Spleen (tissue), 11 donors: ENCODE data around the gene PHF24. TPM values are rescaled to one million over a fixed set of nuclear protein-coding genes. Genes with fewer than 3 reads are reported as not detected.

ENCODE experiments used
- DNase-seq: peaks from one replicate; pipeline ENCODE4 v3.0.0-alpha.2; 2020
- H3K27ac ChIP-seq, 8 donors: fragments of 200-600 bp; sonication (generic) in 7 of 8; 1 replicate in 4 of 8; 2 replicates in 4 of 8; pipeline versions ENCODE4 v1.5.0 to v1.8.0; 2016 to 2021; ENCODE audit warnings: inconsistent platforms in 4 of 8, mild to moderate bottlenecking in 4 of 8, moderate library complexity in 1 of 8
- H3K27me3 ChIP-seq, 7 donors: fragments of 200-600 bp; sonication (generic) in 6 of 7; replicated peaks in 1 of 7; 1 replicate in 4 of 7; 2 replicates in 3 of 7; pipeline versions ENCODE4 v1.5.0 to v1.8.0; 2016 to 2021; ENCODE audit warnings: inconsistent platforms in 3 of 7, mild to moderate bottlenecking in 1 of 7
- H3K36me3 ChIP-seq, 6 donors: fragments of 200-600 bp; sonication (generic) in 5 of 6; 1 replicate in 4 of 6; 2 replicates in 2 of 6; pipeline versions ENCODE4 v1.5.0 to v1.8.0; 2016 to 2021; ENCODE audit warnings: inconsistent platforms in 2 of 6
- H3K4me1 ChIP-seq, 6 donors: fragments of 200-600 bp; sonication (generic) in 5 of 6; 1 replicate in 3 of 6; 2 replicates in 3 of 6; pipeline versions ENCODE4 v1.5.0 to v1.8.0; 2016 to 2021; ENCODE audit warnings: inconsistent platforms in 3 of 6
- H3K4me3 ChIP-seq, 8 donors: fragments of 200-600 bp; sonication (generic) in 7 of 8; 1 replicate in 4 of 8; 2 replicates in 4 of 8; pipeline versions ENCODE4 v1.5.0 to v1.8.0; 2016 to 2021; ENCODE audit warnings: inconsistent platforms in 4 of 8, mild to moderate bottlenecking in 4 of 8, moderate library complexity in 2 of 8
- H3K9me3 ChIP-seq, 8 donors: fragments of 200-600 bp; sonication (generic) in 7 of 8; 1 replicate in 4 of 8; 2 replicates in 4 of 8; pipeline versions ENCODE4 v1.5.0 to v1.8.0; 2016 to 2021; ENCODE audit warnings: inconsistent platforms in 4 of 8
- CTCF ChIP-seq, 11 experiments: fragments of 200-600 bp in 7 of 11; fragments of 450-650 bp in 4 of 11; sonication (generic) in 4 of 11; IDR thresholded peaks in 8 of 11; conservative IDR thresholded peaks in 3 of 11; 1 replicate in 7 of 11; 2 replicates in 4 of 11; pipeline versions ENCODE4 v1.4.0 to v1.8.0; 2016 to 2021; ENCODE audit warnings: antibody characterized with exemption in 11 of 11, inconsistent platforms in 4 of 11, mild to moderate bottlenecking in 1 of 11
- POLR2A ChIP-seq, 3 donors: fragments of 450-650 bp; IDR thresholded peaks; one replicate each; pipeline ENCODE4 v1.5.1; 2017; ENCODE audit warnings: antibody characterized with exemption in 3 of 3, mild to moderate bottlenecking in 1 of 3
- POLR2AphosphoS5 ChIP-seq, 3 donors: sonication (generic); formaldehyde crosslinking; IDR thresholded peaks; one replicate each; pipeline ENCODE4 v1.5.1; 2017; ENCODE audit warnings: antibody characterized with exemption in 3 of 3
- WGBS, 5 donors: extraction: QIAGEN DNeasy Blood & Tissue Kit in 3 of 5; methylation state at CpG; one replicate each; pipeline versions ENCODE4 v1.1.5 to v1.1.7; 2013 to 2018; 5-methylcytosine and 5-hydroxymethylcytosine counted together
- intact Hi-C: fragments of 100-400 bp; cut with DNase I; formaldehyde crosslinking; loops from one replicate; pipeline ENCODE4 v1.15.0; 2023; ENCODE audit warnings: low total_unique reads
- polyA plus RNA-seq, 3 donors: library from polyadenylated mRNA; stranded (reverse); fragments of 200-250 nt; gene quantifications; one replicate each; pipeline ENCODE4 v1.2.1, GENCODE V29; 2013
- total RNA-seq, 7 donors: library from RNA; depleted of rRNA in 3 of 7; stranded (reverse); fragments of >200 nt in 3 of 7; fragmentation: NEBNext Ultra II Directional in 4 of 7; extraction: Animal tissue kit (Norgen Biotek cat#: 25700) in 4 of 7; gene quantifications; one replicate each; pipeline versions ENCODE4 v1.1.0 to v1.2.1, GENCODE V29; 2016 to 2021
- donor health status: healthy with polysubstance abuse.
- donor health status: DM: no; HTN: no; CAD: no; lungs with moderate emphysema.
- donor health status: DM: no; HTN: no; CAD: no.
- donor health status: Bipolar disorder and iron deficiency.
- donor health status: healthy.
- donor health status: DM: no; HTN: no; CAD: no.
- donor health status: DM: yes; HTN: yes; CAD: no.

Gene PHF24
- total and polyA plus RNA-seq, 10 donors = 0.17 to 2.4 (median 0.37) TPM

- Histone ChIP-seq H3K9me3 (no peaks in the 10 kb centered on the region), H3K4me1 (peaks cover 7 to 64% (median 35%) of the 10 kb centered on the region in 6 donors), H3K27ac (peak overlapping the region in 4 of 8 donors; percentile 2 to 90 (median 52)), H3K4me3 (no peak overlapping the region), H3K27me3 (no peaks in the 10 kb centered on the region), H3K36me3 (peaks cover 0 to 18% (median 0%) of the 10 kb centered on the region in 6 donors)
- no peak for DNase-seq
- no peak for TF ChIP-seq POLR2AphosphoS5 (IDR thresholded peaks at IDR 0.05)
- no peak for TF ChIP-seq POLR2A (IDR thresholded peaks at IDR 0.05)
- TF ChIP-seq CTCF (IDR thresholded peaks at IDR 0.05 in 8 of 11, conservative IDR thresholded peaks at IDR 0.05 in 3 of 11) = no peak
- WGBS, 5 donors = 83 to 86% (median 84%) methylated on average over 10 of the region's 10 CpGs
- intact Hi-C loops = no loop called here
These were observed 38.8 kb downstream of the PHF24 start for GRCh38 chr9:34996905-34997279.

- no peak for DNase-seq
- Histone ChIP-seq H3K36me3 (peaks cover 0 to 18% (median 0%) of the 10 kb centered on the region in 6 donors), H3K27me3 (no peaks in the 10 kb centered on the region), H3K4me1 (peaks cover 7 to 60% (median 33%) of the 10 kb centered on the region in 6 donors), H3K4me3 (no peak overlapping the region), H3K27ac (peak overlapping the region in 4 of 8 donors; percentile 21 to 90 (median 52)), H3K9me3 (no peaks in the 10 kb centered on the region)
- TF ChIP-seq CTCF (IDR thresholded peaks at IDR 0.05 in 8 of 11, conservative IDR thresholded peaks at IDR 0.05 in 3 of 11) = no peak
- no peak for TF ChIP-seq POLR2AphosphoS5 (IDR thresholded peaks at IDR 0.05)
- TF ChIP-seq POLR2A (IDR thresholded peaks at IDR 0.05) = no peak
- intact Hi-C loops = no loop called here
These were observed 39.3 kb downstream of the PHF24 start for GRCh38 chr9:34997379-34997781.

- 73 to 89% (median 82%) methylated on average over 3 of the region's 3 CpGs for WGBS, 5 donors
- Histone ChIP-seq H3K27ac (peak overlapping the region in 3 of 8 donors; percentile 21 to 54 (median 51)), H3K4me1 (peaks cover under 1 to 52% (median 29%) of the 10 kb centered on the region in 6 donors), H3K36me3 (peaks cover 0 to 18% (median 0%) of the 10 kb centered on the region in 6 donors), H3K9me3 (no peaks in the 10 kb centered on the region), H3K4me3 (no peak overlapping the region), H3K27me3 (no peaks in the 10 kb centered on the region)
- TF ChIP-seq POLR2AphosphoS5 (IDR thresholded peaks at IDR 0.05) (no peak), CTCF (IDR thresholded peaks at IDR 0.05 in 8 of 11, conservative IDR thresholded peaks at IDR 0.05 in 3 of 11) (no peak), POLR2A (IDR thresholded peaks at IDR 0.05) (no peak)
- no peak for DNase-seq
- intact Hi-C loops = no loop called here
These were observed 40.2 kb downstream of the PHF24 start for GRCh38 chr9:34998266-34998665.

- intact Hi-C loops = no loop called here
- H3K9me3 ChIP-seq = no peaks in the 10 kb centered on the region
- 92 to 100% (median 98%) methylated on average over 2 of the region's 2 CpGs for WGBS, 5 donors
- H3K27ac ChIP-seq = no peak overlapping the region
- no peak overlapping the region for H3K4me3 ChIP-seq
- H3K4me1 ChIP-seq = peaks cover 0 to 39% (median 17%) of the 10 kb centered on the region in 6 donors
- TF ChIP-seq POLR2A (IDR thresholded peaks at IDR 0.05) (no peak), POLR2AphosphoS5 (IDR thresholded peaks at IDR 0.05) (no peak), CTCF (IDR thresholded peaks at IDR 0.05 in 8 of 11, conservative IDR thresholded peaks at IDR 0.05 in 3 of 11) (no peak)
- peaks cover 0 to 18% (median 0%) of the 10 kb centered on the region in 6 donors for H3K36me3 ChIP-seq
- no peak for DNase-seq
- H3K27me3 ChIP-seq = no peaks in the 10 kb centered on the region
These were observed 41.5 kb downstream of the PHF24 start for GRCh38 chr9:34999576-34999975.
